Transverse colon (tissue), 4 donors: ENCODE results near the gene SIGLEC7. TPM values are rescaled to one million over a fixed set of nuclear protein-coding genes. Genes with fewer than 3 reads are reported as not detected.

Experiments used
- DNase-seq: peaks from one replicate; pipeline ENCODE4 v3.0.0-alpha.2; 2019
- H3K27ac ChIP-seq, 4 donors: fragments of 200-600 bp; sonication (generic); 2 replicates each; pipeline ENCODE4 v1.5.1; 2016 to 2018; ENCODE audit warnings: inconsistent platforms in 4 of 4
- H3K27me3 ChIP-seq: fragments of 200-600 bp; sonication (generic); 2 replicates; pipeline ENCODE4 v1.5.1; 2017; ENCODE audit warnings: inconsistent platforms
- H3K36me3 ChIP-seq, 4 donors: fragments of 200-600 bp; sonication (generic); 2 replicates each; pipeline ENCODE4 v1.5.1; 2017 to 2019; ENCODE audit warnings: inconsistent platforms in 4 of 4
- H3K4me1 ChIP-seq, 4 donors: fragments of 200-600 bp; sonication (generic); 2 replicates each; pipeline ENCODE4 v1.5.1; 2017 to 2020; ENCODE audit warnings: inconsistent platforms in 4 of 4
- H3K4me3 ChIP-seq, 4 donors: fragments of 200-600 bp; sonication (generic); 1 replicate in 1 of 4; 2 replicates in 3 of 4; pipeline versions ENCODE4 v1.5.1 to v1.6.1; 2017 to 2019; ENCODE audit warnings: inconsistent platforms in 4 of 4
- H3K9me3 ChIP-seq, 2 donors: fragments of 200-600 bp; sonication (generic); 2 replicates each; pipeline ENCODE4 v1.5.1; 2017 to 2019; ENCODE audit warnings: inconsistent platforms in 2 of 2
- EP300 ChIP-seq: sonication (generic); formaldehyde crosslinking; IDR thresholded peaks from one replicate; pipeline ENCODE4 v1.6.1; 2017; ENCODE audit warnings: antibody characterized with exemption, low read depth
- POLR2A ChIP-seq: fragments of 450-650 bp; IDR thresholded peaks from one replicate; pipeline ENCODE4 v1.6.1; 2016; ENCODE audit warnings: antibody characterized with exemption, mild to moderate bottlenecking, moderate library complexity
- POLR2AphosphoS5 ChIP-seq, 3 donors: sonication (generic); formaldehyde crosslinking; IDR thresholded peaks; one replicate each; pipeline ENCODE4 v1.6.1; 2016; ENCODE audit warnings: antibody characterized with exemption in 3 of 3
- WGBS, 2 donors: methylation state at CpG; one replicate each; pipeline ENCODE4 v1.1.5; 2018; ENCODE audit warnings: low coverage in 1 of 2; 5-methylcytosine and 5-hydroxymethylcytosine counted together
- in situ Hi-C, 4 donors: fragments of 200-750 bp; cut with MboI; loops; one replicate each; pipeline versions ENCODE4 v1.15.0 to v1.15.1; 2017; ENCODE audit warnings: low sequenced_read_pairs in 3 of 4, low pct_ligation_motif_present in 1 of 4, low pct_unique_long_range_greater_than_20kb in 1 of 4
- intact Hi-C: fragments of 100-400 bp; cut with DNase I; formaldehyde crosslinking; loops from one replicate; pipeline ENCODE4 v1.15.1; 2023; ENCODE audit warnings: low total_unique reads
- total RNA-seq, 4 donors: library from RNA; depleted of rRNA; stranded (reverse); fragments of >200 nt; gene quantifications; one replicate each; pipeline ENCODE4 v1.1.0, GENCODE V29; 2016
- TF ChIP-seq, protein P1 (sequence below), 5 experiments: fragments of 200-600 bp in 3 of 5; fragments of 450-650 bp in 2 of 5; sonication (generic) in 3 of 5; IDR thresholded peaks; 1 replicate in 2 of 5; 2 replicates in 3 of 5; pipeline ENCODE4 v1.5.1; 2016 to 2017; ENCODE audit warnings: antibody characterized with exemption in 5 of 5, inconsistent platforms in 3 of 5, mild to moderate bottlenecking in 2 of 5, moderate library complexity in 1 of 5

Gene SIGLEC7
- total RNA-seq, 4 donors from 2014 or later, result 0.82 to 2.1 TPM; not detected in 2

- peaks cover 0 to 3% (median 0%) of the 10 kb centered on the region in 4 donors for H3K4me1 ChIP-seq
- in situ Hi-C loops (no loop called here), intact Hi-C loops (no loop called here)
- no peaks in the 10 kb centered on the region for H3K27me3 ChIP-seq
- no peak for DNase-seq
- TF ChIP-seq EP300, result no peak
- TF ChIP-seq POLR2A, result no peak
- TF ChIP-seq POLR2AphosphoS5 (IDR thresholded peaks at IDR 0.05), result no peak
- TF ChIP-seq, protein P1, sequence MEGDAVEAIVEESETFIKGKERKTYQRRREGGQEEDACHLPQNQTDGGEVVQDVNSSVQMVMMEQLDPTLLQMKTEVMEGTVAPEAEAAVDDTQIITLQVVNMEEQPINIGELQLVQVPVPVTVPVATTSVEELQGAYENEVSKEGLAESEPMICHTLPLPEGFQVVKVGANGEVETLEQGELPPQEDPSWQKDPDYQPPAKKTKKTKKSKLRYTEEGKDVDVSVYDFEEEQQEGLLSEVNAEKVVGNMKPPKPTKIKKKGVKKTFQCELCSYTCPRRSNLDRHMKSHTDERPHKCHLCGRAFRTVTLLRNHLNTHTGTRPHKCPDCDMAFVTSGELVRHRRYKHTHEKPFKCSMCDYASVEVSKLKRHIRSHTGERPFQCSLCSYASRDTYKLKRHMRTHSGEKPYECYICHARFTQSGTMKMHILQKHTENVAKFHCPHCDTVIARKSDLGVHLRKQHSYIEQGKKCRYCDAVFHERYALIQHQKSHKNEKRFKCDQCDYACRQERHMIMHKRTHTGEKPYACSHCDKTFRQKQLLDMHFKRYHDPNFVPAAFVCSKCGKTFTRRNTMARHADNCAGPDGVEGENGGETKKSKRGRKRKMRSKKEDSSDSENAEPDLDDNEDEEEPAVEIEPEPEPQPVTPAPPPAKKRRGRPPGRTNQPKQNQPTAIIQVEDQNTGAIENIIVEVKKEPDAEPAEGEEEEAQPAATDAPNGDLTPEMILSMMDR (IDR thresholded peaks at IDR 0.05), result no peak
- peaks cover 0 to 8% (median 0%) of the 10 kb centered on the region in 4 donors for H3K36me3 ChIP-seq
- WGBS, 2 donors, result 83% methylated on average over 22 of the region's 22 CpGs; no CpG with 5 or more reads in 1 of the 2 donors
- H3K27ac ChIP-seq, result peak overlapping the region in 2 of 4 donors; percentile 31 to 39
- peak overlapping the region in 1 of 4 donors; percentile 17 for H3K4me3 ChIP-seq
- H3K9me3 ChIP-seq, result no peaks in the 10 kb centered on the region
These were observed 43.1 kb upstream of the SIGLEC7 start for GRCh38 chr19:51099047-51099382.

GRCh38 chr19:51100601-51101000 lies 41.5 kb upstream of the SIGLEC7 start:
- intact Hi-C loops, result loop anchor here (10.0 kb wide), 1 partner anchor 494 kb away; no protein-coding TSS in a partner anchor
- 59 to 71% methylated on average over 2 to 3 of the region's 3 CpGs for WGBS, 2 donors
- in situ Hi-C loops, result no loop called here
- peaks cover 0 to 8% (median 0%) of the 10 kb centered on the region in 4 donors for H3K36me3 ChIP-seq
- no peak for TF ChIP-seq POLR2A
- no peaks in the 10 kb centered on the region for H3K9me3 ChIP-seq
- peaks cover 0 to 3% (median 0%) of the 10 kb centered on the region in 4 donors for H3K4me1 ChIP-seq
- no peak overlapping the region for H3K27ac ChIP-seq
- no peak for DNase-seq
- H3K4me3 ChIP-seq, result no peak overlapping the region
- H3K27me3 ChIP-seq, result no peaks in the 10 kb centered on the region

DNA sequence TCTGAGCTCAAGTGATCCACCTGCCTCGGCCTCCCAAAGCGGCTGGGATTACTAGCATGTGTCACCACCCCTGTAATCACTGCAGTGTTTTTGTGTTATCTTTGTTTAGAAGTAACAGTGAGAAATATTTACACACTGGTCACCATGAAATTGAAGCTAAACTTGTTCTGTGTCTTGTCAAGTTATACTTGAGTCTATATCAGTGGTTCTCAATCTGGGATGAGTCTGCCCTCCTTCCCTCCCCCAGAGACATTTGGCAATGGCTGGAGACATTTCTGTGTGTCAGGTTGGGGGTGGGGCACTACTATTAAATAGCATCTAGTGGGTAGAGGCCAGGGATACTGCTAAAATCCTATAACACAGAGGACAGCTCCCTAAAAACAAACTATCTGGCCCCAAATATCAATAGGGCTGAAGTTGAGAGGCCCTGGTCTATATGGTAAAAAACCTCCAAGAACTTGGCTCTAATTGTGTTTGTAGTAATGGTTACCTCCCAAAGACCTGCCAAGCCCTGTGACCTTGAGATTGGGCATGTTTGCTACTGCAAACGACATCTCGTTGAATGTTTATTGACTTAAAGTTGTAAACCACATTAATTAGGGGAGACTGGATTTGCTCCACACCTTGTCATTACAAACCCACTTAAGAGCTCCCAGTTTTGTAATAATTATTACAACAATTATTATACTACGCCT lies 40.8 kb upstream of the SIGLEC7 start:
- no peak overlapping the region for H3K27ac ChIP-seq
- TF ChIP-seq EP300 (no peak), POLR2A (no peak), POLR2AphosphoS5 (IDR thresholded peaks at IDR 0.05) (no peak)
- TF ChIP-seq, protein P1 (IDR thresholded peaks at IDR 0.05), result no peak
- intact Hi-C loops (loop anchor here (10.0 kb wide), 1 partner anchor 493 kb away; no protein-coding TSS in a partner anchor), in situ Hi-C loops (no loop called here)
- H3K36me3 ChIP-seq, result peaks cover 0 to 8% (median 0%) of the 10 kb centered on the region in 4 donors
- DNase-seq, result no peak
- peaks cover 0 to 3% (median 0%) of the 10 kb centered on the region in 4 donors for H3K4me1 ChIP-seq
- no peaks in the 10 kb centered on the region for H3K9me3 ChIP-seq
- no peak overlapping the region for H3K4me3 ChIP-seq
- H3K27me3 ChIP-seq, result no peaks in the 10 kb centered on the region
- WGBS, 2 donors, result 65 to 67% methylated on average over 3 to 5 of the region's 5 CpGs

GRCh38 chr19:51102991-51103390 lies 39.1 kb upstream of the SIGLEC7 start:
- Histone ChIP-seq H3K4me1 (peaks cover 10 to 14% (median 12%) of the 10 kb centered on the region in 4 donors), H3K27ac (no peak overlapping the region), H3K27me3 (no peaks in the 10 kb centered on the region), H3K9me3 (no peaks in the 10 kb centered on the region), H3K4me3 (no peak overlapping the region), H3K36me3 (peaks cover 0 to 8% (median 0%) of the 10 kb centered on the region in 4 donors)
- no peak for DNase-seq
- TF ChIP-seq, protein P1 (IDR thresholded peaks at IDR 0.05), result no peak
- intact Hi-C loops, result loop anchor here (10.0 kb wide), 1 partner anchor 492 kb away; no protein-coding TSS in a partner anchor
- in situ Hi-C loops, result no loop called here
- 86 to 92% methylated on average over 6 to 7 of the region's 7 CpGs for WGBS, 2 donors
